ENCODE data around the gene TMEM108.

GRCh38 chr3:133295199-133295901 lies 257.2 kb downstream of the TMEM108 start:
- TF ChIP-seq CTCF (IDR thresholded peaks at IDR 0.05 in 2 of 3, conservative IDR thresholded peaks at IDR 0.05 in 1 of 3; ENCODE audit: borderline replicate concordance in 1 of 3, insufficient read depth in 1 of 3, low read depth in 2 of 3, low read length in 2 of 3) = no peak
- no peak for TF ChIP-seq POLR2A (IDR thresholded peaks at IDR 0.05; ENCODE audit: borderline replicate concordance, extremely low read depth, insufficient read depth, insufficient read length)
- TF ChIP-seq EZH2phosphoT487 (IDR thresholded peaks at IDR 0.05; ENCODE audit: borderline replicate concordance) = no peak
- no peak for TF ChIP-seq REST (IDR thresholded peaks at IDR 0.05; ENCODE audit: low read depth)
- TF ChIP-seq RAD21 (IDR thresholded peaks at IDR 0.05; ENCODE audit: low read depth) = no peak
- no peak for TF ChIP-seq YY1 (IDR thresholded peaks at IDR 0.05; ENCODE audit: extremely low read depth, insufficient replicate concordance, low read depth, low read length)
- no peak for TF ChIP-seq POLR2AphosphoS5 (IDR thresholded peaks at IDR 0.05; ENCODE audit: low read depth, low read length)
- no peak for TF ChIP-seq EZH2 (IDR thresholded peaks at IDR 0.05)
- no peak for TF ChIP-seq TCF7L2 (IDR thresholded peaks at IDR 0.05; ENCODE audit: borderline replicate concordance, extremely low read depth, insufficient read depth, insufficient read length)
- no peak for TF ChIP-seq ATF3 (IDR thresholded peaks at IDR 0.05)
- no peak for TF ChIP-seq SRF (IDR thresholded peaks at IDR 0.05; ENCODE audit: low read depth)
- TF ChIP-seq ZNF274 (IDR thresholded peaks at IDR 0.05; ENCODE audit: low read depth, low read length) = no peak
- no peak for TF ChIP-seq SP1 (IDR thresholded peaks at IDR 0.05; ENCODE audit: low read depth)
